Activated CD8-positive, alpha-beta T cell treated with anti-CD3 and anti-CD28 coated beads, Interleukin-2, amount 10 ng/mL, durations not matched to agents 7 days and 5 days (primary cell): ENCODE results near the gene PIGB. TPM values are rescaled to one million over a fixed set of nuclear protein-coding genes. Genes with fewer than 3 reads are reported as not detected.
A peak's percentile ranks its signal among the peaks of the same experiment; 100 is the strongest.
"Not testable (repeated sequence)": the region's sequence is repeated elsewhere in the genome, so short reads cannot be mapped to it uniquely, and the experiment has no call there.

Experiments
- ATAC-seq: fragments of 150-1000 bp; cut with Tn5 transposase; one replicate; pipeline ENCODE4 v1.10.0; 2021; ENCODE audit warnings: moderate library complexity
- CTCF ChIA-PET: fragments of 350-600 bp; sonication (Branson Sonifier 250); formaldehyde crosslinking; loops from one replicate; lab custom pipeline; 2021; ENCODE audit warnings: antibody characterized with exemption; lab: Charles Lee
- POLR2A ChIA-PET: fragments of 350-600 bp; sonication (Branson Sonifier 250); formaldehyde crosslinking; loops from one replicate; lab custom pipeline; 2021; ENCODE audit warnings: antibody characterized with exemption; lab: Charles Lee
- DNase-seq: peaks from one replicate; pipeline ENCODE4 v3.0.0-alpha.2; 2020
- H3K27ac Mint-ChIP-seq: one replicate; pipeline ENCODE4 v1.8.0; 2021; ENCODE audit warnings: mild to moderate bottlenecking, mixed read lengths
- H3K27me3 Mint-ChIP-seq: one replicate; pipeline ENCODE4 v1.8.0; 2021; ENCODE audit warnings: low read depth, mixed read lengths
- H3K36me3 Mint-ChIP-seq: one replicate; pipeline ENCODE4 v1.8.0; 2021; ENCODE audit warnings: low read depth, mixed read lengths
- H3K4me1 Mint-ChIP-seq: one replicate; pipeline ENCODE4 v1.8.0; 2021; ENCODE audit warnings: low read depth, mixed read lengths
- H3K4me3 Mint-ChIP-seq: one replicate; pipeline ENCODE4 v1.8.0; 2021; ENCODE audit warnings: mild to moderate bottlenecking, mixed read lengths
- H3K9me3 Mint-ChIP-seq: one replicate; pipeline ENCODE4 v1.8.0; 2022; ENCODE audit warnings: mixed read lengths; ENCODE audit not compliant: insufficient read depth
- total RNA-seq, 2 experiments: library from RNA; stranded (reverse); gene quantifications; one replicate each; pipeline ENCODE4 v1.2.3, GENCODE V29; 2021

The PIGB gene
- total RNA-seq, 2 experiments from 2014 or later: 16.4 to 23.7 TPM

- POLR2A ChIA-PET, H3K4me1 Mint-ChIP-seq, H3K4me3 Mint-ChIP-seq, DNase-seq, ATAC-seq, H3K27ac Mint-ChIP-seq, H3K9me3 Mint-ChIP-seq, H3K27me3 Mint-ChIP-seq, CTCF ChIA-PET: not testable (repeated sequence)
- peaks cover 22% of the 10 kb centered on the region for H3K36me3 Mint-ChIP-seq
Measured at GRCh38 chr15:55302801-55303200, 16.2 kb upstream of the PIGB start.

- no peak for ATAC-seq
- H3K9me3 Mint-ChIP-seq: no peaks in the 10 kb centered on the region
- CTCF ChIA-PET: interaction anchor here (0.8 to 2.1 kb wide), 8 partner anchors 12 to 120 kb away, joined by 3 to 10 read pairs (median 6); partner anchors contain the start of genes CCPG1 and PIERCE2
- peaks cover 50% of the 10 kb centered on the region for H3K4me1 Mint-ChIP-seq
- H3K27ac Mint-ChIP-seq: peak overlapping the region; percentile 100
- H3K27me3 Mint-ChIP-seq: no peaks in the 10 kb centered on the region
- DNase-seq: peak; percentile 27
- POLR2A ChIA-PET: interaction anchor here (0.9 to 1.8 kb wide), 13 partner anchors 8 to 140 kb away, joined by 3 to 17 read pairs (median 5); partner anchors contain the start of genes CCPG1, PIERCE2 and RSL24D1
- H3K4me3 Mint-ChIP-seq: peak overlapping the region; percentile 98
- peaks cover 42% of the 10 kb centered on the region for H3K36me3 Mint-ChIP-seq
Measured at GRCh38 chr15:55319537-55320237, 665 bp downstream of the PIGB start.

- H3K27me3 Mint-ChIP-seq: no peaks in the 10 kb centered on the region
- H3K9me3 Mint-ChIP-seq: no peaks in the 10 kb centered on the region
- ChIA-PET CTCF (interaction anchor here (1.1 to 2.1 kb wide), 5 partner anchors 11 to 119 kb away, joined by 3 to 10 read pairs (median 6); partner anchors contain the start of genes CCPG1 and PIERCE2), POLR2A (no interaction called here)
- H3K4me1 Mint-ChIP-seq: peaks cover 44% of the 10 kb centered on the region
- H3K27ac Mint-ChIP-seq: no peak overlapping the region
- DNase-seq: no peak
- ATAC-seq: no peak
- peaks cover 38% of the 10 kb centered on the region for H3K36me3 Mint-ChIP-seq
- peak overlapping the region; percentile 98 for H3K4me3 Mint-ChIP-seq
Measured at GRCh38 chr15:55320238-55320550, 1.2 kb downstream of the PIGB start.

- H3K27me3 Mint-ChIP-seq: no peaks in the 10 kb centered on the region
- CTCF ChIA-PET: no interaction called here
- H3K27ac Mint-ChIP-seq: no peak overlapping the region
- no peak for DNase-seq
- peaks cover 38% of the 10 kb centered on the region for H3K4me1 Mint-ChIP-seq
- peaks cover 33% of the 10 kb centered on the region for H3K36me3 Mint-ChIP-seq
- H3K4me3 Mint-ChIP-seq: no peak overlapping the region
- H3K9me3 Mint-ChIP-seq: no peaks in the 10 kb centered on the region
- no peak for ATAC-seq
- POLR2A ChIA-PET: no interaction called here
Measured at GRCh38 chr15:55320963-55321362, 1.9 kb downstream of the PIGB start.

- Mint-ChIP-seq H3K36me3 (peaks cover 27% of the 10 kb centered on the region), H3K4me3 (no peak overlapping the region), H3K9me3 (no peaks in the 10 kb centered on the region), H3K4me1 (peaks cover 31% of the 10 kb centered on the region), H3K27me3 (no peaks in the 10 kb centered on the region), H3K27ac (no peak overlapping the region)
- DNase-seq: no peak
- no peak for ATAC-seq
- CTCF ChIA-PET: no interaction called here
- POLR2A ChIA-PET: no interaction called here
Measured at GRCh38 chr15:55322467-55322866, 3.4 kb downstream of the PIGB start.

GRCh38 chr15:55327387-55327786 lies 8.4 kb downstream of the PIGB start:
- DNase-seq (no peak), ATAC-seq (no peak)
- no peak overlapping the region for H3K27ac Mint-ChIP-seq
- peaks cover 7% of the 10 kb centered on the region for H3K4me1 Mint-ChIP-seq
- no peaks in the 10 kb centered on the region for H3K9me3 Mint-ChIP-seq
- no peak overlapping the region for H3K4me3 Mint-ChIP-seq
- POLR2A ChIA-PET: no interaction called here
- CTCF ChIA-PET: interaction anchor here (1.3 kb wide), 1 partner anchor 112 kb away, joined by 3 read pairs; no protein-coding TSS in a partner anchor
- H3K36me3 Mint-ChIP-seq: peaks cover 32% of the 10 kb centered on the region
- H3K27me3 Mint-ChIP-seq: no peaks in the 10 kb centered on the region

- Mint-ChIP-seq H3K9me3 (no peaks in the 10 kb centered on the region), H3K4me3 (no peak overlapping the region), H3K27me3 (no peaks in the 10 kb centered on the region), H3K4me1 (no peaks in the 10 kb centered on the region), H3K27ac (no peak overlapping the region), H3K36me3 (peaks cover 35% of the 10 kb centered on the region)
- POLR2A ChIA-PET: no interaction called here
- DNase-seq: no peak
- no peak for ATAC-seq
- CTCF ChIA-PET: no interaction called here
Measured at GRCh38 chr15:55334371-55334770, 15.3 kb downstream of the PIGB start.

- Mint-ChIP-seq H3K4me3 (no peak overlapping the region), H3K4me1 (no peaks in the 10 kb centered on the region), H3K27ac (no peak overlapping the region), H3K36me3 (peaks cover 37% of the 10 kb centered on the region), H3K27me3 (no peaks in the 10 kb centered on the region), H3K9me3 (no peaks in the 10 kb centered on the region)
- DNase-seq (no peak), ATAC-seq (no peak)
- ChIA-PET POLR2A (no interaction called here), CTCF (no interaction called here)
Measured at GRCh38 chr15:55334997-55335396, 16.0 kb downstream of the PIGB start.

GRCh38 chr15:55337160-55337559 lies 18.1 kb downstream of the PIGB start:
- POLR2A ChIA-PET: no interaction called here
- H3K4me3 Mint-ChIP-seq: no peak overlapping the region
- no peak for DNase-seq
- no peak for ATAC-seq
- H3K27me3 Mint-ChIP-seq: no peaks in the 10 kb centered on the region
- H3K27ac Mint-ChIP-seq: no peak overlapping the region
- CTCF ChIA-PET: no interaction called here
- H3K4me1 Mint-ChIP-seq: no peaks in the 10 kb centered on the region
- H3K36me3 Mint-ChIP-seq: peaks cover 24% of the 10 kb centered on the region
- no peaks in the 10 kb centered on the region for H3K9me3 Mint-ChIP-seq

GRCh38 chr15:55343168-55343567 lies 24.1 kb downstream of the PIGB start:
- Mint-ChIP-seq H3K27me3 (no peaks in the 10 kb centered on the region), H3K4me3 (no peak overlapping the region), H3K27ac (no peak overlapping the region), H3K36me3 (peaks cover 25% of the 10 kb centered on the region), H3K4me1 (no peaks in the 10 kb centered on the region), H3K9me3 (no peaks in the 10 kb centered on the region)
- DNase-seq (no peak), ATAC-seq (no peak)
- CTCF ChIA-PET: no interaction called here
- POLR2A ChIA-PET: no interaction called here

GRCh38 chr15:55344206-55344605 lies 25.2 kb downstream of the PIGB start:
- H3K27me3 Mint-ChIP-seq: no peaks in the 10 kb centered on the region
- peaks cover 28% of the 10 kb centered on the region for H3K36me3 Mint-ChIP-seq
- H3K4me1 Mint-ChIP-seq: no peaks in the 10 kb centered on the region
- ChIA-PET POLR2A (no interaction called here), CTCF (no interaction called here)
- ATAC-seq (no peak), DNase-seq (no peak)
- H3K27ac Mint-ChIP-seq: no peak overlapping the region
- no peak overlapping the region for H3K4me3 Mint-ChIP-seq
- H3K9me3 Mint-ChIP-seq: no peaks in the 10 kb centered on the region

- Mint-ChIP-seq H3K36me3 (peaks cover 34% of the 10 kb centered on the region), H3K27me3 (no peaks in the 10 kb centered on the region), H3K4me3 (no peak overlapping the region), H3K9me3 (no peaks in the 10 kb centered on the region), H3K4me1 (no peaks in the 10 kb centered on the region), H3K27ac (no peak overlapping the region)
- DNase-seq (no peak), ATAC-seq (no peak)
- ChIA-PET POLR2A (no interaction called here), CTCF (no interaction called here)
Measured at GRCh38 chr15:55348281-55348778, 29.3 kb downstream of the PIGB start.
